K562 treated with DMSO at 1 percent for 12 hours (cell line): ENCODE results near the gene GRPR. TPM values are rescaled to one million over a fixed set of nuclear protein-coding genes. Genes with fewer than 3 reads are reported as not detected.

Source experiments
- total RNA-seq: library from RNA; unstranded; fragments of 300-600 nt; gene quantifications from 2 replicates; pipeline ENCODE4 v1.2.3, GENCODE V29; 2022; ENCODE audit not compliant: insufficient read depth

GRPR gene
- 0.44 and 0.56 TPM in 2 replicates for total RNA-seq

GRCh38 chrX:16123222-16123786 lies at the start of gene GRPR:
TSS of gene GRPR (plus strand) at chrX:16123565. CDS start at chrX:16123954, 389 bp downstream.

DNA sequence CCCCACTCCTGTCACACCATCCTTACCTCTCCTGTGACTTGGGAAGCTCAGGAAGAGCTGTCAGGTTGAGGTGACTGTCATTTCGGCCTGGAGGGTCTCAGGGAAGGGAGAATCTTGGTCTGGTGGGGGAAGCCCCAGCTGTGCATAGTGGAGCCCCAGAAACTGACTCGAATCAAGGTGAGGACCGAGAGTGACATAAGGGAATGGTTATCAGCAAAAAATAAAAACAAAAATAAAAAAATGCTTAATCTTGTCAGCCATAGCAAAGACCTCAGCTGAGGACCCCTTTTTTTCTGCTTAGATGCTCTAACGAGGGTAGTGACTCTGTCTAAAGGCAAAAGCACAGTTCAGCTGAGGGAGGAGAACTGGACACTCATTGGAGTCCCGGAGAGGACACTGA lies 43.8 kb downstream of the GRPR start, which contains the start of gene MAGEB17:
MAGEB17 (plus strand) TSS at position 301 of the 400 bp plus-strand sequence. CDS start 2,902 bp downstream, outside the sequence.

Other genes starting within 250 kb of the GRPR start
- 0.91 and 1.2 TPM in 2 replicates for gene MAGEB17, start 43.9 kb downstream of the GRPR start, total RNA-seq